Gastrocnemius medialis (tissue), 4 donors: ENCODE data around the gene ATP2A1.

ENCODE experiments used
- POLR2A ChIP-seq, 2 donors: fragments of 450-650 bp; IDR thresholded peaks; one replicate each; pipeline ENCODE4 v1.6.1; 2017; ENCODE audit warnings: antibody characterized with exemption in 2 of 2, mild to moderate bottlenecking in 2 of 2, moderate library complexity in 2 of 2
- TF ChIP-seq, protein P1 (sequence below), 5 experiments: fragments of 450-650 bp in 3 of 5; fragments of 200-600 bp in 2 of 5; sonication (generic) in 2 of 5; IDR thresholded peaks in 4 of 5; conservative IDR thresholded peaks in 1 of 5; 1 replicate in 4 of 5; 2 replicates in 1 of 5; pipeline ENCODE4 v1.5.1; 2016 to 2019; ENCODE audit warnings: antibody characterized with exemption in 5 of 5, mild to moderate bottlenecking in 3 of 5, moderate library complexity in 3 of 5

DNA sequence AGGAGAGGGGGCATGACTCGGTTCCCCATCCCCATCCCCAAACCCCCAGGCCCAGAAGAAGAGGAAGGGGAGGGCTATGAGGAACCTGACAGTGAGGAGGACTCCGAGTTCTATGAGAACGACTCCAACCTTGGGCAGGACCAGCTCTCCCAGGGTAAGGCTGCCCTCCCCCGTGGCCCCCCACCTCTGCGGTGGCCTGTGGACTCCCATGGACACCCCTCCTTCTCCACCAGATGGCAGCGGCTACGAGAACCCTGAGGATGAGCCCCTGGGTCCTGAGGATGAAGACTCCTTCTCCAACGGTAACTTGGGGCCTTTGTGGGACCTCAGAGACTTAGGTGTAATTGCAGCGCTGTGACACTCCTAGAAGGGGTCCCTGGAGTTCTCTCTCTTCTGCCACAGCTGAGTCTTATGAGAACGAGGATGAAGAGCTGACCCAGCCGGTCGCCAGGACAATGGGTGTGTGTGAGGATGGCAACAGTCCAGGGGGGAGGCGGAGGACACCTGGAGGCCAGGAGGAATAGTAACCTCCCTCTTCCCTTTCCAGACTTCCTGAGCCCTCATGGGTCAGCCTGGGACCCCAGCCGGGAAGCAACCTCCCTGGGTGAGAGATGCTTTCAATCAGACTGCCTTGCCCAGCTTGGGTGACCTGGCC is 59.1 kb downstream of the ATP2A1 start:
- TF ChIP-seq, protein P1, sequence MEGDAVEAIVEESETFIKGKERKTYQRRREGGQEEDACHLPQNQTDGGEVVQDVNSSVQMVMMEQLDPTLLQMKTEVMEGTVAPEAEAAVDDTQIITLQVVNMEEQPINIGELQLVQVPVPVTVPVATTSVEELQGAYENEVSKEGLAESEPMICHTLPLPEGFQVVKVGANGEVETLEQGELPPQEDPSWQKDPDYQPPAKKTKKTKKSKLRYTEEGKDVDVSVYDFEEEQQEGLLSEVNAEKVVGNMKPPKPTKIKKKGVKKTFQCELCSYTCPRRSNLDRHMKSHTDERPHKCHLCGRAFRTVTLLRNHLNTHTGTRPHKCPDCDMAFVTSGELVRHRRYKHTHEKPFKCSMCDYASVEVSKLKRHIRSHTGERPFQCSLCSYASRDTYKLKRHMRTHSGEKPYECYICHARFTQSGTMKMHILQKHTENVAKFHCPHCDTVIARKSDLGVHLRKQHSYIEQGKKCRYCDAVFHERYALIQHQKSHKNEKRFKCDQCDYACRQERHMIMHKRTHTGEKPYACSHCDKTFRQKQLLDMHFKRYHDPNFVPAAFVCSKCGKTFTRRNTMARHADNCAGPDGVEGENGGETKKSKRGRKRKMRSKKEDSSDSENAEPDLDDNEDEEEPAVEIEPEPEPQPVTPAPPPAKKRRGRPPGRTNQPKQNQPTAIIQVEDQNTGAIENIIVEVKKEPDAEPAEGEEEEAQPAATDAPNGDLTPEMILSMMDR (IDR thresholded peaks at IDR 0.05 in 4 of 5, conservative IDR thresholded peaks at IDR 0.05 in 1 of 5) = no peak
- no peak for TF ChIP-seq POLR2A (IDR thresholded peaks at IDR 0.05)
